Liver (tissue), 3 donors: ENCODE results near the gene NAA16.

ENCODE experiments used
- JUND ChIP-seq, 2 donors: IDR thresholded peaks; 2 replicates each; pipeline ENCODE4 v1.6.1; 2016; ENCODE audit warnings: antibody characterized with exemption in 2 of 2
- SP1 ChIP-seq: IDR thresholded peaks from 2 replicates; pipeline ENCODE4 v1.6.1; 2018; ENCODE audit warnings: antibody characterized with exemption, mild to moderate bottlenecking
- TAF1 ChIP-seq: conservative IDR thresholded peaks from 2 replicates; pipeline ENCODE4 v1.6.1; 2016; ENCODE audit warnings: antibody characterized with exemption, mild to moderate bottlenecking
- TF ChIP-seq, protein P1 (sequence below): fragments of 150-350 bp; IDR thresholded peaks from 2 replicates; pipeline ENCODE4 v1.5.1; 2017; ENCODE audit warnings: improper control_type of control experiment, low read depth, low read length; ENCODE audit not compliant: missing input control
- TF ChIP-seq, protein P2 (sequence below): IDR thresholded peaks from 2 replicates; pipeline ENCODE4 v1.6.1; 2016; ENCODE audit warnings: antibody characterized with exemption, mild to moderate bottlenecking
- TF ChIP-seq, protein P3 (sequence below): IDR thresholded peaks from 2 replicates; pipeline ENCODE4 v1.6.1; 2016; ENCODE audit warnings: antibody characterized with exemption
- donor health status: healthy.
- donor health status: healthy.

DNA sequence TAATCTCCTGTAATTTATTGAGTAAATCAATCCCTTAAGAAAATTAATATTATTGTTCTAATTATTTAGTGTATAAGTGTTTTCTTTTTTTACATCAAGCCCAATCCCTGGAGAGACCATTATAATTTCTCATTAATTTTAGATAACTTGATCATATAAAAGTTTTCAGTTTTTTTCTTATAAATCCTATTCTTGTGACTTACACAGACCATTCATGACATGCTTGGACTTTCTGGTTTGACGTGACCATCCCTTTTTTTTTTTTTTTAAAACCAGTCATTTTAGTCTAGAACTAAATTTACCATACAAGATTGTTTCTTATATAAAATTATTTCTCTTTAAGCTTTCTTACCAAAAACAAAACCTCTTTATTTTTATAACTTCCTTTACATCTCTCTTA, 42.3 kb upstream of the NAA16 start:
- TF ChIP-seq, protein P1, sequence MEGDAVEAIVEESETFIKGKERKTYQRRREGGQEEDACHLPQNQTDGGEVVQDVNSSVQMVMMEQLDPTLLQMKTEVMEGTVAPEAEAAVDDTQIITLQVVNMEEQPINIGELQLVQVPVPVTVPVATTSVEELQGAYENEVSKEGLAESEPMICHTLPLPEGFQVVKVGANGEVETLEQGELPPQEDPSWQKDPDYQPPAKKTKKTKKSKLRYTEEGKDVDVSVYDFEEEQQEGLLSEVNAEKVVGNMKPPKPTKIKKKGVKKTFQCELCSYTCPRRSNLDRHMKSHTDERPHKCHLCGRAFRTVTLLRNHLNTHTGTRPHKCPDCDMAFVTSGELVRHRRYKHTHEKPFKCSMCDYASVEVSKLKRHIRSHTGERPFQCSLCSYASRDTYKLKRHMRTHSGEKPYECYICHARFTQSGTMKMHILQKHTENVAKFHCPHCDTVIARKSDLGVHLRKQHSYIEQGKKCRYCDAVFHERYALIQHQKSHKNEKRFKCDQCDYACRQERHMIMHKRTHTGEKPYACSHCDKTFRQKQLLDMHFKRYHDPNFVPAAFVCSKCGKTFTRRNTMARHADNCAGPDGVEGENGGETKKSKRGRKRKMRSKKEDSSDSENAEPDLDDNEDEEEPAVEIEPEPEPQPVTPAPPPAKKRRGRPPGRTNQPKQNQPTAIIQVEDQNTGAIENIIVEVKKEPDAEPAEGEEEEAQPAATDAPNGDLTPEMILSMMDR = no peak
- TF ChIP-seq, protein P2, sequence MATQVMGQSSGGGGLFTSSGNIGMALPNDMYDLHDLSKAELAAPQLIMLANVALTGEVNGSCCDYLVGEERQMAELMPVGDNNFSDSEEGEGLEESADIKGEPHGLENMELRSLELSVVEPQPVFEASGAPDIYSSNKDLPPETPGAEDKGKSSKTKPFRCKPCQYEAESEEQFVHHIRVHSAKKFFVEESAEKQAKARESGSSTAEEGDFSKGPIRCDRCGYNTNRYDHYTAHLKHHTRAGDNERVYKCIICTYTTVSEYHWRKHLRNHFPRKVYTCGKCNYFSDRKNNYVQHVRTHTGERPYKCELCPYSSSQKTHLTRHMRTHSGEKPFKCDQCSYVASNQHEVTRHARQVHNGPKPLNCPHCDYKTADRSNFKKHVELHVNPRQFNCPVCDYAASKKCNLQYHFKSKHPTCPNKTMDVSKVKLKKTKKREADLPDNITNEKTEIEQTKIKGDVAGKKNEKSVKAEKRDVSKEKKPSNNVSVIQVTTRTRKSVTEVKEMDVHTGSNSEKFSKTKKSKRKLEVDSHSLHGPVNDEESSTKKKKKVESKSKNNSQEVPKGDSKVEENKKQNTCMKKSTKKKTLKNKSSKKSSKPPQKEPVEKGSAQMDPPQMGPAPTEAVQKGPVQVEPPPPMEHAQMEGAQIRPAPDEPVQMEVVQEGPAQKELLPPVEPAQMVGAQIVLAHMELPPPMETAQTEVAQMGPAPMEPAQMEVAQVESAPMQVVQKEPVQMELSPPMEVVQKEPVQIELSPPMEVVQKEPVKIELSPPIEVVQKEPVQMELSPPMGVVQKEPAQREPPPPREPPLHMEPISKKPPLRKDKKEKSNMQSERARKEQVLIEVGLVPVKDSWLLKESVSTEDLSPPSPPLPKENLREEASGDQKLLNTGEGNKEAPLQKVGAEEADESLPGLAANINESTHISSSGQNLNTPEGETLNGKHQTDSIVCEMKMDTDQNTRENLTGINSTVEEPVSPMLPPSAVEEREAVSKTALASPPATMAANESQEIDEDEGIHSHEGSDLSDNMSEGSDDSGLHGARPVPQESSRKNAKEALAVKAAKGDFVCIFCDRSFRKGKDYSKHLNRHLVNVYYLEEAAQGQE = no peak
- TF ChIP-seq TAF1 (no peak), JUND (IDR thresholded peaks at IDR 0.05) (no peak), SP1 (no peak)
- TF ChIP-seq, protein P3, sequence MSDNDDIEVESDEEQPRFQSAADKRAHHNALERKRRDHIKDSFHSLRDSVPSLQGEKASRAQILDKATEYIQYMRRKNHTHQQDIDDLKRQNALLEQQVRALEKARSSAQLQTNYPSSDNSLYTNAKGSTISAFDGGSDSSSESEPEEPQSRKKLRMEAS = no peak
